Anterior cingulate cortex (tissue), 58 donors: Measurements from ENCODE around the gene FRK.
A peak's percentile ranks its signal among the peaks of the same experiment; 100 is the strongest.

Experiments
- DNase-seq, 58 donors: peaks; one replicate each; lab custom pipeline; 2025; lab: John Stamatoyannopoulos, UW

The FRK gene

GRCh38 chr6:116036885-116037284 lies 23.8 kb downstream of the FRK start:
- no peak for DNase-seq

GRCh38 chr6:116036075-116036773 lies 24.5 kb downstream of the FRK start:
- no peak for DNase-seq

DNA sequence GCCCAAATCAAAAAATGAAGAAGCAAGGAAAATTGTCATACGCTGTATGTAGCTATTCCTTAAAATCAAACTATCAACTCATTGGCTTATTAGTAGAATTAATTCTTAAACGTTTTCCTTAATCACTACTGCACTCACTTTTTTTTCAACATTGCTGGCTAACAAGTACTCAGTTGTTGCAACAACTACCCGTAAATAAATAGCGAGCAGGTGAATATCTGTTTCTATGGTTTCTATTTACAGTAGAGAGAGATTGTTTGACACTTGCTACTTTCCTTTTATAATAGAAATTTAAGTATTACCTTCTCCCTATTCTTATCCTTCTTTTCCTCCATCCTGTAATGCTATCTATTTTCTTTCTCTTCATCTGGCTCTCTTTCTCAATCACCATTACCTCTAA lies 25.1 kb downstream of the FRK start:
- no peak for DNase-seq

GRCh38 chr6:116034327-116034726 lies 26.4 kb downstream of the FRK start:
- DNase-seq: peak in 1 of 58 donors; percentile 29

DNA sequence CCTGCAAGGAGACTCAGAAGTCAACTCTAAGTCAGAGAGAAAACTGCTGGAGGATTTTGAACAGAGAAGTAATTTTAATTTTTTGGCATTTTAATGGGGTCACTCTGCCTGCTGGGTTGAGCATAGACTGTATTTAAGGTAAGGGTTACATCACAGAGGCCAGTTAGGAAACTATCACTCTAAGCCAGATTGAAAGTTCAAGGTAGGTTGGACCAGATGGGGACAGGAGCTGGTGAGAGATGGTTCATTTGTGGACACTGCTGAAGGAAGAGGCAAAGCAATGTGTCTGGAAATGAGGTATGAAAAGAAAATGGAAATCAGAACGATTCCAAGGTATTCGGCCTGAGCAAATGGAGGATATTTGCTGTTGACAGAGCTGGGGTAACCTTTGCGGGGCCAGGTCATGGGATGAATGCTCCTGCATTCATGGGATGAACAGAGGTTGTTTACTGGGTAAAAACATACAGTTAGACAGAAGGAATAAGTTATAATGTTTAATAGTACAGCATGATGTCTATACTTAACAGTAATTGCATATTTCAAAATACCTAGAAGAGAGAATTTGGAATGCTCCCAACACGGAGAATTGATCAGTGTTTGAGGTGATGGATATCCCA lies 26.9 kb downstream of the FRK start:
- DNase-seq: no peak

DNA sequence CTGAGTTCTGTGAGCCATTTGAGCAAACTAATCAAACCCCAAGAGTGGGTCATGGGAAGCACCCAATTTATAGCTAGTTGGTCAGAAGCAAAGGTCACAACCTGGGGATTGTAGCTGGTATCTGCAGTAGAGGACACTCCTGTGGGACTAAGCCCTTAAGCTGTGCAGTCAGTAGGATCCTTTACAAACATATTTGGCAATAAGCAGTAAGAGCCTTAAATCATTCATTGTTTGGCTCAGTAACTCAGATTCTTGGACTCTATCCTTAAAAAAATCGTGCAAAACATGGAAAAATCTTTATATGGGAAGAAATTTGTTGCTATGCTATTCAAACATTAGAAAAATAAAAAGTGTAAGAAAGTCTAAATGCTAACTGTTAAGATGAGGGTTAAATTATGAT lies 29.9 kb downstream of the FRK start:
- no peak for DNase-seq

DNA sequence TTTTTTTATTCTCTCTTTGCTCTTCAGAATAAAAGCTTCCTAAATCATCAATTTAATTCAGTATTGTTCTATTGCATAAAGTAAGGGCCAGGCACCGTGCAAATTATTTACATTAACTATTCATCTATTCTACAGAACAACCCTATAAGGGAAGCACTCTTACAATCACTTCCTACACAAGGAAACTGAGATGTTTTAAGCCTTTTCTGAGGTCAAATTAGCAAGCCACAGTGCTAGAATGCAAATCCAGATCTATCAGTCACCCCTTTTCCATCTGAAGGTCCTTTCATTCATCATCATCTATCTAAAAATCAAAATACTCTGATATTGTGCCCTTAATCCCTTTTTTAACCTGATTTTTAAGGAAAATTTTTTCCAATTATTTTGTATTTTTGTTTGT lies 31.2 kb downstream of the FRK start:
- no peak for DNase-seq

DNA sequence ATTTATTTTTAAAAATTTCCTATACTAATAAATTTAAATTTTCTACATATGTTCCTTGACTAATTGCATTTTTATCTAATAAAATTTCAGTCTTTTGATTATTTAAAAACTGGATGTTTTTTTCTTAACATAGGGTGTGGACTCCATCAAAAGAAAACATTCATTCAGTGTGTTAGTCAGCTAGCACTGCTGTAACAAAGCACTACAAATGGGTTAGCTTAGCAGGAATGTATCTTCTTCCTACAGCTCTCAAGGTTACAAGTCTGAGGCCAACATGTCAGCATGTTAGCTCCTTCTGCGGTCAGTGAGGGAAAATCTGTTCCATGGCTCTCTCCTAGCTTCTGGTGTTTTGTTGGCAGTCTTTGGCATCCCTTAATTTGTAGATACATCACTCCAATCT lies 32.5 kb downstream of the FRK start:
- no peak for DNase-seq

- DNase-seq: no peak
Observed at GRCh38 chr6:116027801-116028200, 32.9 kb downstream of the FRK start.

DNA sequence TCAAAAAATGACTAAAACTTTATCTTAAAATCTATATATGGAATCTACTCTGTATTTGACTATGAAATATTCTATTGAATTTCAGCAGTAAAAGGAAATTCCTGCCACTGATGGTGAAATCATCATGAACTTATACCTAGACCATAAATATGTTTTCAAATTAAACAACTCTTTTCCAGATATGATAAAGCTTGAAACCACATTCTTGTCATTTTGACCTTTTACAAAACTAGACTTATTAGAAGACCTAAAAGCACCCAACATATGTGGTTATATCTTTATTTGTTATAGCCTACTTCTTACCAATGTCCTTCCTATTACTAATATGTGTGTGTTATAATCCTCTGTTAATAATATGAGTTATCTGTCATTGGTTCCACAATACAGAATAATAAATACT lies 35.3 kb downstream of the FRK start:
- DNase-seq: no peak

- no peak for DNase-seq
Observed at GRCh38 chr6:116022841-116023445, 37.7 kb downstream of the FRK start.

DNA sequence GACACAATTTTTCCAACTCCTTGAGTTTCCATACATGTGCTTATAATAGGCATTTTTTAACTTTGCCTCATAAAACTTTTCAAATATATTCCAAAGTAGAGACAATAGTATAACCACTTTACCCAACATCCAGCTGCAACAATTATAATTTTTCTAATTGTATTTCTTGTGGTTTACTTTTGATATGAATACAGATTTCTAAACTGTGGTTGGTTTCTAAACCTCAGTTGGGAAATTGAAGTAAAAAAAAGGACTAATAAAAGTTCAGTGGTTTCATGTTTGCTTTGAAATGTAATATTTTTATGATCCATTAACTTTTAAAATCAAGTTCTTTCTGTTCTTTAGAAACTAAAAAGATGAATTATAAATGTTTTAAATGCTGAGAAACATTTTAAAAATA lies 40.0 kb downstream of the FRK start:
- no peak for DNase-seq

- DNase-seq: no peak
Observed at GRCh38 chr6:116019428-116019827, 41.3 kb downstream of the FRK start.

DNA sequence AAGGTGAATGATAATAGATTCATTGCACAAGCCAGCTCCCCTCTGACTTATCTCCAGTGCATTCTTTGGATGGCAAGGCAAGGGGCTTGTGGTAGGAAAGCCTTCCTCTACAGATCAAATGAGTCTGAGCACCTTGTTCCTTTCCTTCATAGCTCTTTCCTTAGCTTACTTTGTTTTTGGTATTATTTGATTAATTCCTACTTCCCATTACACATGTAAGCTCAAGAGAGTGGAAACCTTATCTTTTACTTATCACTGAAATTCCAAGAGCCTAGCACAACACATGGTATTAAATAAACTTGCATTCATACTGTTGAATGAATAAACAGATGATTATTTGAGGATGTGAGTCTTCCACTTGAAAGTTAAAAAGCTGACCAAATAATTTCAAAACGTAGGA lies 41.7 kb downstream of the FRK start:
- DNase-seq: no peak

- no peak for DNase-seq
Observed at GRCh38 chr6:116017546-116018295, 43.0 kb downstream of the FRK start.

GRCh38 chr6:116016846-116017545 lies 43.7 kb downstream of the FRK start:
- peak in 3 of 58 donors; percentile 3 to 38 (median 15) for DNase-seq

DNA sequence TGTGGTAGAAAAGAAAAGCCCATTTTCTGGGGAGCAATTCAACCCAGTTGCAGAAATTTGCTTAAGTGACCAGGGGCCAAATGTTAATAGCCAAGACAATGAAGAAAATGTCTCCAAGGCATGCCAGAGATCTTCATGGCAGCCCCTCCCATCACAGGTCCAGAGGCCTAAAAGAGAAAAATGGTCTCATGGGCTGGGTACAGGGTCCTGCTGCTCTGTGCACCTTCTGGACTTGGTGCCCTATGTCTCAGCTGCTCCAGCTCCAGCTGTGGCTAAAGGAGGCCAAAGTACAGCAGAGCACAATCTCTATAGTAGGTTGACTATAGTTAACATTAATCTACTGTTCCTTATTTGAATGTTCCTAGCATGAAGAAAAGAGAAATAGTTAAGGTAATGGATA lies 44.7 kb downstream of the FRK start:
- DNase-seq: no peak

- no peak for DNase-seq
Observed at GRCh38 chr6:116015561-116015960, 45.1 kb downstream of the FRK start.

DNA sequence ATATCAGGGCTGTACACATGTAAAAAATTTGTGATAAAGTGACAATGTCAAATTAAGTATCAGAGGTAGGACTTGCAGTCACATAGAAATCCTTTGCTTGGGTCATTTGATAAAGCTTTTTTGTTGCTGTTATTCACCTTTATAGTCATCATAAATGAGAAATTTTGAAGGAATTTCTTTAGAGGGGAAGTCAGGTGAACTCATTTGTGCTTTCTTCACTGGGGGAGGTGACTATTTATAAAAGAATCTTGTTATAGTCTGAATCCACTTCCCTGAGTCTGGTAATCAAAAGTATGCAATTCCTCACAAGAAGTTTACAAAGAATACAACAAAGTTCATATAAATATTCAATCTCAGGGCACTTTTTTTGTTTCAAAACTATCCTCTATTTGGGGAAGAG lies 47.7 kb downstream of the FRK start:
- no peak for DNase-seq

GRCh38 chr6:116012471-116012949 lies 48.2 kb downstream of the FRK start:
- DNase-seq: no peak

DNA sequence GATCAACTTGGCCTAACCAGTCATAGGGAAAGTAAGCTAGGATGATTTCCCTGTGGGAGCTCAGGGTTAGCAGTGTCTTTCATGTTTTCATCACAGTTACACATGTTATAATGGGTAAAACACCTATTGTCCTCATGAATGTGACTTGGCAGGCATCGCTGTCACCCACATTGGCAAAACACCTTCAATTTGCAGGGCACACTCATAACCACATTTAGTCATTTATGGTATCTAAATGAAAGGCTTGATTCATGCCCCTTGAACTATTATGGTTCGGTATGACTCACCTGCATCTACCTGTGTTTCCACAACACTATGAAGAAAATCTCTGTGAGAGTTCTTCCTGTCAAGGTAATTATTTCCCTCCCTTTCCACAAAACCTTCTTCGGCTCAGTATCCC lies 49.2 kb downstream of the FRK start:
- no peak for DNase-seq
